ENCODE measurements around the gene SCUBE3. TPM values are rescaled to one million over a fixed set of nuclear protein-coding genes. Genes with fewer than 3 reads are reported as not detected.

SCUBE3 gene
- total and polyA plus RNA-seq, 2 experiments from 2014 or later = 24.0 to 31.5 TPM

- Histone ChIP-seq H4K20me1 (ENCODE audit: insufficient read depth) (no peaks in the 10 kb centered on the region), H3K9me2 (ENCODE audit: insufficient read depth) (no peaks in the 10 kb centered on the region), H3K36me3 (ENCODE audit: low read depth) (peaks cover 11% of the 10 kb centered on the region; the same call in 1 of the 2 replicates), H3K27ac (no peak overlapping the region), H3K9ac (no peak overlapping the region), H3K79me2 (ENCODE audit: insufficient read depth) (no peaks in the 10 kb centered on the region), H3F3A (ENCODE audit: insufficient read depth) (0 out of 2 replicates have a peak, but pooled peaks cover 8% of the 10 kb centered on the region), H3K4me1 (ENCODE audit: insufficient read depth) (peaks cover 5% of the 10 kb centered on the region; the same call in 1 of the 2 replicates), H3K9me3 (ENCODE audit: low read depth) (no peaks in the 10 kb centered on the region), H3K4me2 (ENCODE audit: unreplicated experiment) (no peak overlapping the region), H3K4me3 (no peak overlapping the region), H3K27me3 (replicated peaks; ENCODE audit: insufficient read depth) (no peaks in the 10 kb centered on the region), H2AFZ (no peak overlapping the region)
- 74 to 76% methylated on average over 15 of the region's 15 CpGs for WGBS, 2 experiments (ENCODE audit: low coverage in 1 of 2, low lambda C conversion rate in 2 of 2, missing lambda C conversion rate in 2 of 2)
- DNase-seq = no peak
- in situ Hi-C loops (cut with MboI) = no loop called here
- TF ChIP-seq EZH2 (IDR thresholded peaks at IDR 0.05; ENCODE audit: insufficient read depth, poor library complexity, severe bottlenecking) (no peak), EZH2phosphoT487 (IDR thresholded peaks at IDR 0.05; ENCODE audit: insufficient read depth, low read depth) (no peak)
Observed at GRCh38 chr6:35292494-35292893, 78.7 kb downstream of the SCUBE3 start.

DNA sequence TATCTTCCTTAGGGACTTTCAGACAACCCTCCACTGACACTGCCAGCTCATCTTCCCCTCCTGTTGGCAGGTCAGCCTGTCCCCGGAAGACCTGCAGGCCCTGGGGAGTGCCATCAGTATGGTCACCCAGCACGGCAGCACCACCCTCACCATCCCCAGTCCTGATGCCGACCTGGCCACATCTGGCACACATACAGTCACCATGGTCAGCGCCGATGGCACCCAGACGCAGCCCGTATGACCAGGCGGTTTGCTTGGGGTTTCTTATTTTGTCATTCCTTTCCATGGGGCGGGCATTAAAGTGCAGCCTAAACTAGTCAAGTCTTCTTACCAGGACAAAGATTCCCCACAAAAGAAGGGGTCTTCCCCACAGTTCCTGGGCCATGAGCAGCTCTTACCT is 79.9 kb downstream of the SCUBE3 start:
- Histone ChIP-seq H4K20me1 (ENCODE audit: insufficient read depth) (no peaks in the 10 kb centered on the region), H3K27ac (no peak overlapping the region), H3K9ac (no peak overlapping the region), H3K79me2 (ENCODE audit: insufficient read depth) (no peaks in the 10 kb centered on the region), H3K4me2 (ENCODE audit: unreplicated experiment) (no peak overlapping the region), H2AFZ (no peak overlapping the region), H3F3A (ENCODE audit: insufficient read depth) (0 out of 2 replicates have a peak, but pooled peaks cover 3% of the 10 kb centered on the region), H3K4me1 (ENCODE audit: insufficient read depth) (no peaks in the 10 kb centered on the region; the same call in 1 of the 2 replicates), H3K36me3 (ENCODE audit: low read depth) (peaks cover 9% of the 10 kb centered on the region; the same call in 1 of the 2 replicates), H3K9me3 (ENCODE audit: low read depth) (no peaks in the 10 kb centered on the region), H3K4me3 (no peak overlapping the region), H3K9me2 (ENCODE audit: insufficient read depth) (no peaks in the 10 kb centered on the region), H3K27me3 (replicated peaks; ENCODE audit: insufficient read depth) (no peaks in the 10 kb centered on the region)
- no peak for DNase-seq
- no peak for TF ChIP-seq EZH2phosphoT487 (IDR thresholded peaks at IDR 0.05; ENCODE audit: insufficient read depth, low read depth)
- TF ChIP-seq EZH2 (IDR thresholded peaks at IDR 0.05; ENCODE audit: insufficient read depth, poor library complexity, severe bottlenecking) = no peak
- WGBS, 2 experiments (ENCODE audit: low coverage in 1 of 2, low lambda C conversion rate in 2 of 2, missing lambda C conversion rate in 2 of 2) = 93 to 96% methylated on average over 9 of the region's 9 CpGs
- in situ Hi-C loops (cut with MboI) = no loop called here

GRCh38 chr6:35294308-35294945 is 80.7 kb downstream of the SCUBE3 start:
- no peak overlapping the region for H2AFZ ChIP-seq
- peaks cover 9% of the 10 kb centered on the region; the same call in 1 of the 2 replicates for H3K36me3 ChIP-seq (ENCODE audit: low read depth)
- H3K79me2 ChIP-seq (ENCODE audit: insufficient read depth) = no peaks in the 10 kb centered on the region
- H3K4me1 ChIP-seq (ENCODE audit: insufficient read depth) = no peaks in the 10 kb centered on the region; the same call in 1 of the 2 replicates
- WGBS, 2 experiments (ENCODE audit: low coverage in 1 of 2, low lambda C conversion rate in 2 of 2, missing lambda C conversion rate in 2 of 2) = 67 to 73% methylated on average over 10 of the region's 10 CpGs
- H3K9me3 ChIP-seq (ENCODE audit: low read depth) = no peaks in the 10 kb centered on the region
- H3K4me3 ChIP-seq = no peak overlapping the region
- in situ Hi-C loops (cut with MboI) = no loop called here
- no peaks in the 10 kb centered on the region for H3K9me2 ChIP-seq (ENCODE audit: insufficient read depth)
- H3K9ac ChIP-seq = no peak overlapping the region
- 0 out of 2 replicates have a peak, but pooled peaks cover 3% of the 10 kb centered on the region for H3F3A ChIP-seq (ENCODE audit: insufficient read depth)
- TF ChIP-seq EZH2phosphoT487 (IDR thresholded peaks at IDR 0.05; ENCODE audit: insufficient read depth, low read depth) (no peak), EZH2 (IDR thresholded peaks at IDR 0.05; ENCODE audit: insufficient read depth, poor library complexity, severe bottlenecking) (no peak)
- peak; percentile 49 for DNase-seq
- H4K20me1 ChIP-seq (ENCODE audit: insufficient read depth) = no peaks in the 10 kb centered on the region
- H3K27ac ChIP-seq = no peak overlapping the region
- no peak overlapping the region for H3K4me2 ChIP-seq (ENCODE audit: unreplicated experiment)
- H3K27me3 ChIP-seq (replicated peaks; ENCODE audit: insufficient read depth) = no peaks in the 10 kb centered on the region

DNA sequence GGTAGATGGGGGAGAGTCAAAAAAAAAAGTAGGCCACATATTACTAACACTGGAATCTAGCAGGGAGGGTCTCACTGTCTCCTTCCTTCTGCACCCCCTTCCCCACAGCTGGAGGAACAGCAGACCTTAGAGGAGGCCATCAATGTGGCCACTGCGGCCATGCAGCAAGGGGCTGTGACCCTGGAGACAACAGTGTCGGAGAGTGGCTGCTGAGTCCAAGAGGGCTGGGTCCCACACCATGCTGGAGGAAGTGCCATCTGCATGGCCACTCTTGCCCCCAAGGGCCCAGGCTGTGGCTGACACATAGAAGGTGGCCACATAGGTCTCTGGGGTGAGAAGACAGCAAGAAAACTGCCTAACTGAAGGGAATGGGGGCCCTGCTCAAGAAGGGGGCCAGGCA is 81.3 kb downstream of the SCUBE3 start:
- Histone ChIP-seq H3K36me3 (ENCODE audit: low read depth) (peaks cover 9% of the 10 kb centered on the region; the same call in 1 of the 2 replicates), H3K9ac (no peak overlapping the region), H4K20me1 (ENCODE audit: insufficient read depth) (no peaks in the 10 kb centered on the region), H3F3A (ENCODE audit: insufficient read depth) (0 out of 2 replicates have a peak, but pooled peaks cover 3% of the 10 kb centered on the region), H2AFZ (no peak overlapping the region), H3K4me1 (ENCODE audit: insufficient read depth) (no peaks in the 10 kb centered on the region; the same call in 1 of the 2 replicates), H3K9me3 (ENCODE audit: low read depth) (no peaks in the 10 kb centered on the region), H3K4me2 (ENCODE audit: unreplicated experiment) (no peak overlapping the region), H3K79me2 (ENCODE audit: insufficient read depth) (no peaks in the 10 kb centered on the region), H3K27ac (no peak overlapping the region), H3K4me3 (no peak overlapping the region), H3K27me3 (replicated peaks; ENCODE audit: insufficient read depth) (no peaks in the 10 kb centered on the region), H3K9me2 (ENCODE audit: insufficient read depth) (no peaks in the 10 kb centered on the region)
- 82 to 84% methylated on average over 2 of the region's 2 CpGs for WGBS, 2 experiments (ENCODE audit: low coverage in 1 of 2, low lambda C conversion rate in 2 of 2, missing lambda C conversion rate in 2 of 2)
- in situ Hi-C loops (cut with MboI) = no loop called here
- TF ChIP-seq EZH2phosphoT487 (IDR thresholded peaks at IDR 0.05; ENCODE audit: insufficient read depth, low read depth) (no peak), EZH2 (IDR thresholded peaks at IDR 0.05; ENCODE audit: insufficient read depth, poor library complexity, severe bottlenecking) (no peak)
- DNase-seq = no peak

All from GM23248 (cell line).